Measurements from ENCODE around the gene ATP6V1A. TPM values are rescaled to one million over a fixed set of nuclear protein-coding genes. Genes with fewer than 3 reads are reported as not detected.

ATP6V1A gene
- total RNA-seq, 4 donors from 2014 or later, result 21.9 to 47.2 (median 33.3) TPM

- 39 to 74% methylated on average over 3 of the region's 3 CpGs for WGBS, 2 donors (ENCODE audit: low coverage in 1 of 2)
- Histone ChIP-seq H3K4me3 (no peak overlapping the region), H3K36me3 (peaks cover 0 to 49% (median 24%) of the 10 kb centered on the region in 4 donors), H3K4me1 (peaks cover 0 to 8% (median 4%) of the 10 kb centered on the region in 4 donors), H3K27me3 (no peaks in the 10 kb centered on the region), H3K9me3 (no peaks in the 10 kb centered on the region), H3K27ac (no peak overlapping the region)
- no peak for DNase-seq
- in situ Hi-C loops (cut with MboI; ENCODE audit: low pct_ligation_motif_present in 1 of 4, low pct_unique_long_range_greater_than_20kb in 1 of 4, low sequenced_read_pairs in 3 of 4) (no loop called here), intact Hi-C loops (cut with DNase I; ENCODE audit: low total_unique reads) (no loop called here)
- TF ChIP-seq EP300 (IDR thresholded peaks at IDR 0.05; ENCODE audit: low read depth), result no peak
- no peak for TF ChIP-seq POLR2AphosphoS5 (IDR thresholded peaks at IDR 0.05)
- TF ChIP-seq, protein P1, sequence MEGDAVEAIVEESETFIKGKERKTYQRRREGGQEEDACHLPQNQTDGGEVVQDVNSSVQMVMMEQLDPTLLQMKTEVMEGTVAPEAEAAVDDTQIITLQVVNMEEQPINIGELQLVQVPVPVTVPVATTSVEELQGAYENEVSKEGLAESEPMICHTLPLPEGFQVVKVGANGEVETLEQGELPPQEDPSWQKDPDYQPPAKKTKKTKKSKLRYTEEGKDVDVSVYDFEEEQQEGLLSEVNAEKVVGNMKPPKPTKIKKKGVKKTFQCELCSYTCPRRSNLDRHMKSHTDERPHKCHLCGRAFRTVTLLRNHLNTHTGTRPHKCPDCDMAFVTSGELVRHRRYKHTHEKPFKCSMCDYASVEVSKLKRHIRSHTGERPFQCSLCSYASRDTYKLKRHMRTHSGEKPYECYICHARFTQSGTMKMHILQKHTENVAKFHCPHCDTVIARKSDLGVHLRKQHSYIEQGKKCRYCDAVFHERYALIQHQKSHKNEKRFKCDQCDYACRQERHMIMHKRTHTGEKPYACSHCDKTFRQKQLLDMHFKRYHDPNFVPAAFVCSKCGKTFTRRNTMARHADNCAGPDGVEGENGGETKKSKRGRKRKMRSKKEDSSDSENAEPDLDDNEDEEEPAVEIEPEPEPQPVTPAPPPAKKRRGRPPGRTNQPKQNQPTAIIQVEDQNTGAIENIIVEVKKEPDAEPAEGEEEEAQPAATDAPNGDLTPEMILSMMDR (IDR thresholded peaks at IDR 0.05), result no peak
- no peak for TF ChIP-seq POLR2A (IDR thresholded peaks at IDR 0.05)
Measured at GRCh38 chr3:113805249-113805648, 58.4 kb downstream of the ATP6V1A start.

DNA sequence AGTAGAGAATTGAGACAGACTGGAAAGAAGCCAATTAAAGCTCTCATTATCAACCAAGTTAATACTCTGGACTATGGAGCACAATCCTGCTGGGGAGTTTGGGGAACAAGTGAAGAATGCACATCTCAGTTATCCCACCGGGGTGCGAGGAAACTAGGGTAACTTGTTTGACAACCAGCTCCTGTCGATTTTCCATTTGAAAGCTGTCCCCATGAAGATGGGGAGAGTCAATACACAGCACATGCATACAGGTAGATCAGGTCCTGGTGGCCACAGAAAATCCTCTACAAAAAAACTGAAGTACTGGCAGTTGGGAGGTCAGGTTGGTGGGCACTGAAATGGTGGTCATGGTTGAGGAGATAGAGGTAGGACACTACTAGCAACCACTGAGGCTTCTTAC lies 66.0 kb downstream of the ATP6V1A start:
- no peaks in the 10 kb centered on the region for H3K4me1 ChIP-seq
- no peaks in the 10 kb centered on the region for H3K9me3 ChIP-seq
- TF ChIP-seq POLR2AphosphoS5 (IDR thresholded peaks at IDR 0.05), result no peak
- TF ChIP-seq POLR2A (IDR thresholded peaks at IDR 0.05), result no peak
- TF ChIP-seq, protein P1 (IDR thresholded peaks at IDR 0.05), result no peak
- no peak for TF ChIP-seq EP300 (IDR thresholded peaks at IDR 0.05; ENCODE audit: low read depth)
- in situ Hi-C loops (cut with MboI; ENCODE audit: low pct_ligation_motif_present in 1 of 4, low pct_unique_long_range_greater_than_20kb in 1 of 4, low sequenced_read_pairs in 3 of 4) (no loop called here), intact Hi-C loops (cut with DNase I; ENCODE audit: low total_unique reads) (no loop called here)
- WGBS, 2 donors (ENCODE audit: low coverage in 1 of 2), result 87 to 97% methylated on average over 3 of the region's 3 CpGs
- no peak for DNase-seq
- H3K4me3 ChIP-seq, result no peak overlapping the region
- peaks cover 0 to 22% (median 8%) of the 10 kb centered on the region in 4 donors for H3K36me3 ChIP-seq
- no peaks in the 10 kb centered on the region for H3K27me3 ChIP-seq
- no peak overlapping the region for H3K27ac ChIP-seq

DNA sequence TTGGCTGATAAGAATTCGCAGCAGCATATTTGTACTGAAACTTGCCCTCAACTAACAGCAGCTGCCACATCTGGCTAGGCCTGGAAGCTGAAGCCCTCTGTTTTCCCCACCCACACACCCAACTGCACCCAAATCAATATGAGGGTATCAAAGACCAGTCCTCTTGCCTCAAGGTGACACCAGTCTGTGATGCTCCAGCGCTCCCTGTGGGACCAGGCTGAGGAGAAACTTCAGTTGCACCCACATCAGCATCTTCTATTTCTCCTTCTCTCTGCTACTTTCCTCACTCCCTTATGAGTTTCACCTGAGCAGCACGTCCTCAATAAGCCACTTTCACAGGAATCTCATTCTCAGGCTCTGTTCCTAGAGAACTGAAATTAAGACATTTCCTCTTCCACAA lies 73.0 kb downstream of the ATP6V1A start:
- intact Hi-C loops (cut with DNase I; ENCODE audit: low total_unique reads) (no loop called here), in situ Hi-C loops (cut with MboI; ENCODE audit: low pct_ligation_motif_present in 1 of 4, low pct_unique_long_range_greater_than_20kb in 1 of 4, low sequenced_read_pairs in 3 of 4) (no loop called here)
- no peak overlapping the region for H3K27ac ChIP-seq
- no peaks in the 10 kb centered on the region for H3K36me3 ChIP-seq
- H3K4me1 ChIP-seq, result no peaks in the 10 kb centered on the region
- WGBS, 2 donors (ENCODE audit: low coverage in 1 of 2), result 91 to 95% methylated on average over 3 of the region's 3 CpGs
- H3K4me3 ChIP-seq, result no peak overlapping the region
- TF ChIP-seq POLR2A (IDR thresholded peaks at IDR 0.05) (no peak), POLR2AphosphoS5 (IDR thresholded peaks at IDR 0.05) (no peak), EP300 (IDR thresholded peaks at IDR 0.05; ENCODE audit: low read depth) (no peak)
- TF ChIP-seq, protein P1 (IDR thresholded peaks at IDR 0.05), result no peak
- H3K9me3 ChIP-seq, result no peaks in the 10 kb centered on the region
- H3K27me3 ChIP-seq, result no peaks in the 10 kb centered on the region
- no peak for DNase-seq

DNA sequence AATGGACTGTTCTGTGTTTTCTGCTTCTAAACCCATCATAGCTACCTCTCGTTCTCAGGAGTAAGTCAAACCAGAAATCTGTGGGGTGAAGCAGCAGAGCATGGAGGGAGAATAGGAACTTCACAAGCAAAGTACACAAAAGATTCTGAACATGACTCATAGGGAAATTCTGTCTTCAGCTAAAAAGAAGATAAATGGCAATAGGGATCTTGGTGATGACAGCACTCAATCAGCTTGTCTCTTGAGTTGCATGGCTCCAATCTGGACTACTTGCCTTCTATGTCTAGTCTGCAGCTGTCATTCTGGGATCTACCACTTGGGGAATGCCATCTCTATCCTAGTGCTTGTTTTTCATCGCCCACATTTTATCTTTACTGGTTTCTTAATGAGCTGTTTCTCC lies 78.3 kb downstream of the ATP6V1A start:
- H3K4me1 ChIP-seq, result peaks cover 0 to under 1% (median 0%) of the 10 kb centered on the region in 4 donors
- TF ChIP-seq POLR2A (IDR thresholded peaks at IDR 0.05) (no peak), EP300 (IDR thresholded peaks at IDR 0.05; ENCODE audit: low read depth) (no peak), POLR2AphosphoS5 (IDR thresholded peaks at IDR 0.05) (no peak)
- TF ChIP-seq, protein P1 (IDR thresholded peaks at IDR 0.05), result peak in 1 of 5 experiments; percentile 12
- in situ Hi-C loops (cut with MboI; ENCODE audit: low pct_ligation_motif_present in 1 of 4, low pct_unique_long_range_greater_than_20kb in 1 of 4, low sequenced_read_pairs in 3 of 4), result no loop called here

More for the DNA sequence above, 78.3 kb downstream of the ATP6V1A start:
- 78 to 85% methylated on average over 2 of the region's 2 CpGs for WGBS, 2 donors (ENCODE audit: low coverage in 1 of 2)
- no peak for DNase-seq
- Histone ChIP-seq H3K4me3 (no peak overlapping the region), H3K27ac (no peak overlapping the region), H3K9me3 (no peaks in the 10 kb centered on the region), H3K27me3 (no peaks in the 10 kb centered on the region), H3K36me3 (no peaks in the 10 kb centered on the region)
- intact Hi-C loops (cut with DNase I; ENCODE audit: low total_unique reads), result no loop called here
